Lower lobe of right lung (tissue), 2 donors: ENCODE measurements around the gene TRAIP. TPM values are rescaled to one million over a fixed set of nuclear protein-coding genes. Genes with fewer than 3 reads are reported as not detected.

Experiments used
- ATAC-seq, 2 donors: fragments of 200-7000 bp; cut with Tn5 transposase; one replicate each; pipeline ENCODE4 v1.9.1; 2020 to 2022; ENCODE audit warnings: mild to moderate bottlenecking in 2 of 2, moderate library complexity in 2 of 2
- DNase-seq: peaks from one replicate; pipeline ENCODE4 v3.0.0-alpha.2; 2020
- H3K27ac ChIP-seq: fragments of 200-600 bp; one replicate; pipeline ENCODE4 v1.8.0; 2022
- H3K27me3 ChIP-seq: fragments of 200-600 bp; one replicate; pipeline ENCODE4 v1.8.0; 2022; ENCODE audit warnings: low read depth
- H3K36me3 ChIP-seq: fragments of 200-600 bp; one replicate; pipeline ENCODE4 v1.8.0; 2022; ENCODE audit warnings: mild to moderate bottlenecking
- H3K4me1 ChIP-seq: fragments of 200-600 bp; one replicate; pipeline ENCODE4 v1.8.0; 2022
- H3K4me3 ChIP-seq: fragments of 200-600 bp; one replicate; pipeline ENCODE4 v1.8.0; 2022; ENCODE audit warnings: mild to moderate bottlenecking
- H3K9me3 ChIP-seq: fragments of 200-600 bp; one replicate; pipeline ENCODE4 v1.8.0; 2022
- CTCF ChIP-seq: fragments of 200-600 bp; IDR thresholded peaks from one replicate; pipeline ENCODE4 v1.8.0; 2022; ENCODE audit warnings: antibody characterized with exemption, mild to moderate bottlenecking
- intact Hi-C: fragments of 100-400 bp; cut with DNase I; formaldehyde crosslinking; loops from one replicate; pipeline ENCODE4 v1.11.0; 2022
- total RNA-seq: library from RNA; stranded (reverse); fragmentation: NEBNext Ultra II Directional; extraction: Animal tissue kit (Norgen Biotek cat#: 25700); gene quantifications from one replicate; pipeline ENCODE4 v1.2.1, GENCODE V29; 2021
- donor health status: DM: no; HTN: yes; CAD: no; lungs with severe emphysema.

TRAIP gene
- total RNA-seq, 1 donor from 2014 or later, result 3.0 TPM

- Histone ChIP-seq H3K4me3 (no peak within 1 kb of the TSS), H3K27me3 (no peaks in the 10 kb centered on the region), H3K27ac (no peak within 1 kb of the TSS), H3K4me1 (peaks cover 14% of the 10 kb centered on the region), H3K36me3 (no peaks in the 10 kb centered on the region), H3K9me3 (no peaks in the 10 kb centered on the region)
- intact Hi-C loops, result no loop called here
- ATAC-seq (no peak), DNase-seq (no peak)
- no peak for TF ChIP-seq CTCF
Observed at GRCh38 chr3:49799761-49800160, 56.6 kb downstream of the TRAIP start, which contains the start of gene CDHR4. Gene CDHR4, minus strand, starts transcription at chr3:49799873. Its CDS starts 61 bp downstream, at chr3:49799812.

GRCh38 chr3:49799105-49799504, 57.3 kb downstream of the TRAIP start:
- peaks cover 7% of the 10 kb centered on the region for H3K4me1 ChIP-seq

GRCh38 chr3:49794926-49795905, 61.1 kb downstream of the TRAIP start:
- Histone ChIP-seq H3K36me3 (no peaks in the 10 kb centered on the region), H3K9me3 (no peaks in the 10 kb centered on the region), H3K27me3 (no peaks in the 10 kb centered on the region), H3K4me3 (no peak overlapping the region), H3K4me1 (no peaks in the 10 kb centered on the region), H3K27ac (no peak overlapping the region)
- no peak for TF ChIP-seq CTCF
- intact Hi-C loops, result no loop called here
- no peak for DNase-seq
- no peak for ATAC-seq

More at GRCh38 chr3:49799105-49799504, 57.3 kb downstream of the TRAIP start:
- intact Hi-C loops, result no loop called here
- H3K9me3 ChIP-seq, result no peaks in the 10 kb centered on the region
- DNase-seq (no peak), ATAC-seq (no peak)
- H3K27ac ChIP-seq, result no peak overlapping the region
- H3K4me3 ChIP-seq, result no peak overlapping the region
- no peaks in the 10 kb centered on the region for H3K27me3 ChIP-seq
- no peaks in the 10 kb centered on the region for H3K36me3 ChIP-seq
- no peak for TF ChIP-seq CTCF

GRCh38 chr3:49794431-49794830, 61.9 kb downstream of the TRAIP start:
- Histone ChIP-seq H3K4me1 (no peaks in the 10 kb centered on the region), H3K27ac (no peak overlapping the region), H3K36me3 (no peaks in the 10 kb centered on the region), H3K9me3 (no peaks in the 10 kb centered on the region), H3K4me3 (no peak overlapping the region), H3K27me3 (no peaks in the 10 kb centered on the region)
- DNase-seq, result no peak
- intact Hi-C loops, result no loop called here
- TF ChIP-seq CTCF, result no peak
- no peak for ATAC-seq

GRCh38 chr3:49793486-49794085, 62.8 kb downstream of the TRAIP start:
- Histone ChIP-seq H3K4me3 (no peak overlapping the region), H3K36me3 (no peaks in the 10 kb centered on the region), H3K4me1 (no peaks in the 10 kb centered on the region), H3K27me3 (no peaks in the 10 kb centered on the region), H3K9me3 (no peaks in the 10 kb centered on the region), H3K27ac (no peak overlapping the region)
- no peak for ATAC-seq
- intact Hi-C loops, result no loop called here
- TF ChIP-seq CTCF, result no peak
- DNase-seq, result no peak
